ENCODE data around the gene LPGAT1.

LPGAT1 gene

GRCh38 chr1:211715971-211716370 lies 114.6 kb downstream of the LPGAT1 start:
- Histone ChIP-seq H3K27ac (no peak overlapping the region), H3K4me3 (ENCODE audit: low read depth, low read length) (no peak overlapping the region), H3K36me3 (replicated peaks) (no peaks in the 10 kb centered on the region), H3K27me3 (replicated peaks) (no peaks in the 10 kb centered on the region)
- no peak for TF ChIP-seq CTCF (IDR thresholded peaks at IDR 0.05; ENCODE audit: low read depth, low read length, missing control alignments)
- DNase-seq = no peak
- in situ Hi-C loops (cut with HindIII; ENCODE audit: low pct_ligation_motif_present, low sequenced_read_pairs) = no loop called here

GRCh38 chr1:211714154-211714553 lies 116.4 kb downstream of the LPGAT1 start:
- DNase-seq = no peak
- Histone ChIP-seq H3K4me3 (ENCODE audit: low read depth, low read length) (no peak overlapping the region), H3K27ac (no peak overlapping the region), H3K36me3 (replicated peaks) (no peaks in the 10 kb centered on the region), H3K27me3 (replicated peaks) (no peaks in the 10 kb centered on the region)
- in situ Hi-C loops (cut with HindIII; ENCODE audit: low pct_ligation_motif_present, low sequenced_read_pairs) = no loop called here
- TF ChIP-seq CTCF (IDR thresholded peaks at IDR 0.05; ENCODE audit: low read depth, low read length, missing control alignments) = no peak

DNA sequence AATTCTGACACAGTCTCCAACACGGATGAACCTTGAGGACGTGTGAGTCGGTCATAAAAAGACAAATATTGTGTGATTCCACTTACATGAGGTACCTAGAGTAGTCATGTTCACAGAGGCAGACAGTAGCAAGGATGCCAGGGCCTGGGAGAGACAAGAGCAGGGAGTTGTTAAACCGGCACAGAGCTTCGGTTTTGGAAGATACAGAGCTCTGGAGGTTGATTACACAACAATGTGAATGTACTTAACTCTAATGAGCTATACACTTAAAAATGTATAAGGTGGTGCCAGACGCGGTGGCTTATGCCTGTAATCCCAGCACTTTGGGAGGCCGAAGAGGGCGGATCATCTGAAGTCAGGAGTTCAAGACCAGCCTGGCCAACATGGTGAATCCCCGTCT lies 117.3 kb downstream of the LPGAT1 start:
- H3K27me3 ChIP-seq (replicated peaks) = no peaks in the 10 kb centered on the region
- H3K27ac ChIP-seq = no peak overlapping the region
- DNase-seq = no peak
- TF ChIP-seq CTCF (IDR thresholded peaks at IDR 0.05; ENCODE audit: low read depth, low read length, missing control alignments) = no peak
- H3K4me3 ChIP-seq (ENCODE audit: low read depth, low read length) = no peak overlapping the region
- no peaks in the 10 kb centered on the region for H3K36me3 ChIP-seq (replicated peaks)
- in situ Hi-C loops (cut with HindIII; ENCODE audit: low pct_ligation_motif_present, low sequenced_read_pairs) = no loop called here

GRCh38 chr1:211711315-211711705 lies 119.3 kb downstream of the LPGAT1 start:
- Histone ChIP-seq H3K27ac (no peak overlapping the region), H3K36me3 (replicated peaks) (no peaks in the 10 kb centered on the region), H3K4me3 (ENCODE audit: low read depth, low read length) (no peak overlapping the region), H3K27me3 (replicated peaks) (no peaks in the 10 kb centered on the region)
- DNase-seq = no peak
- no peak for TF ChIP-seq CTCF (IDR thresholded peaks at IDR 0.05; ENCODE audit: low read depth, low read length, missing control alignments)
- in situ Hi-C loops (cut with HindIII; ENCODE audit: low pct_ligation_motif_present, low sequenced_read_pairs) = no loop called here

- Histone ChIP-seq H3K27ac (no peak overlapping the region), H3K27me3 (replicated peaks) (no peaks in the 10 kb centered on the region), H3K36me3 (replicated peaks) (no peaks in the 10 kb centered on the region), H3K4me3 (ENCODE audit: low read depth, low read length) (no peak overlapping the region)
- no peak for DNase-seq
- in situ Hi-C loops (cut with HindIII; ENCODE audit: low pct_ligation_motif_present, low sequenced_read_pairs) = no loop called here
- no peak for TF ChIP-seq CTCF (IDR thresholded peaks at IDR 0.05; ENCODE audit: low read depth, low read length, missing control alignments)
Observed at GRCh38 chr1:211710566-211711314, 119.8 kb downstream of the LPGAT1 start.

GRCh38 chr1:211708926-211709325 lies 121.6 kb downstream of the LPGAT1 start:
- Histone ChIP-seq H3K4me3 (ENCODE audit: low read depth, low read length) (no peak overlapping the region), H3K27ac (no peak overlapping the region), H3K27me3 (replicated peaks) (no peaks in the 10 kb centered on the region), H3K36me3 (replicated peaks) (no peaks in the 10 kb centered on the region)
- in situ Hi-C loops (cut with HindIII; ENCODE audit: low pct_ligation_motif_present, low sequenced_read_pairs) = no loop called here
- no peak for DNase-seq
- TF ChIP-seq CTCF (IDR thresholded peaks at IDR 0.05; ENCODE audit: low read depth, low read length, missing control alignments) = no peak
